Activated CD4-positive, alpha-beta T cell treated with anti-CD3 and anti-CD28 coated beads, Interleukin-2, Interleukin-4, amounts not matched to agents 100 ng/mL and 50 ng/mL, durations not matched to agents 16 hours and 8 hours (primary cell): ENCODE measurements around the gene WNK4.

ENCODE experiments used
- DNase-seq: peaks from one replicate; pipeline ENCODE4 v3.0.0-alpha.2; 2020; ENCODE audit warnings: low spot score

Gene WNK4

DNA sequence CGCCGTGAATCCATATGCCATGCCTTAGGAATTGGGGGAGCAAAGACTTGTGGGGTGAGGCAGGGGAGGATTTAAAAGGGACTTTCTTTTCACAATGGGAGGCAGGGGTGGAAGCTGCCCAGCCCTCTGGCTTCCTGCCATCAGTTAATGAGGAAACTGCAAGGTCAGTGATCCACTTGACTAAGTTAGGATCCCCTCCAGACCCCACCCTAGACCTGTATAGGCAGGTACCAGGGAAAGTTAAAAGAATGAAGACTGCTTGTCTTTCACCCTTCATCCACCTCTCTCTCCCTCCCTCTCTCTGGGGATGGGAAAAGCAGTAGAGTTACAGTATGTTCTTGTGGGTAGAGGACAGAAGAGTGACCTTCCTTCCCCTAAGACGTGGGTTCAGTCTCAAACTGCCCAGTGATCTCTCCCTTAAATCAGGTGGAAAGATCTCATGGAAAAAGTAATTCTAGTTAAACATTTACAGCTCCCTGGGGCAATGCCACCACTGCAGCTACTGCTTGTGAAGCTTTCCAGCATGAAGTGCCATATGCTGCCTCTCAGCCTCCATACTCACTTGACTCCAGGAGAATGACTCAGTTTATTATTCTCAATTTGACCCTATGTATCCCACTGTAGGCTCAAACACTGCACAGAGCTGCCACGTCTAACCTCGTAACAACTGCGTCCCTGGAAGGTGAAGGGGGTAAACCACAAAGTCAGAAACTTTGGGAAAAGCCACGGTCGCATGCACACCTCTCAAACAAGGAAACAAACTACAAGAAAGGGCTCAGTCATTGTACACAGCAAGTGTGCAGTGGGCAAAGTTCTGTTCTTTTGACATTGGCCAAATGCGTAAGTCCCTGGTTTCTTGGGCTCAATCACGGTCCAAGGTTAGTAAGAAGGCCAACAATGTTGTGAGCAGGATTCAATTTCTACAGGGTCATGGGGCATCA, 16.9 kb downstream of the WNK4 start:
- no peak for DNase-seq

DNA sequence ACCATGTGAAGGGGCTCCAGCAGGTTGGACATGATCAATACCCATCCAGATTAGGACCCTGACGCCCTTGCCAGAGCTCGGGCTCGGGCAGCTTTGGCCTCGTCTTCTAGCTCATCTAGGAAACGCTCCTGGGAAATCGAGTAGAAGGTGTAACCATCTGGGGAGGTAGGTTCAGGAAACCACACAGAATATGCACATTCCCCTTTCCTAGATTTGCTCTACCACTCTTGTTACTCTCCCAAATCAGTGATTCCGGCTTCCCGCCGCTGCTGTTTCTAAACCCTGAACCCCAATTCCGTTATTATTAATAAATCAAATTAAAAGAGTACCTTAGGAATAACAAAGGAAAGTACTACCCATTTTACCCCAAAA, 17.6 kb downstream of the WNK4 start:
- no peak for DNase-seq

DNA sequence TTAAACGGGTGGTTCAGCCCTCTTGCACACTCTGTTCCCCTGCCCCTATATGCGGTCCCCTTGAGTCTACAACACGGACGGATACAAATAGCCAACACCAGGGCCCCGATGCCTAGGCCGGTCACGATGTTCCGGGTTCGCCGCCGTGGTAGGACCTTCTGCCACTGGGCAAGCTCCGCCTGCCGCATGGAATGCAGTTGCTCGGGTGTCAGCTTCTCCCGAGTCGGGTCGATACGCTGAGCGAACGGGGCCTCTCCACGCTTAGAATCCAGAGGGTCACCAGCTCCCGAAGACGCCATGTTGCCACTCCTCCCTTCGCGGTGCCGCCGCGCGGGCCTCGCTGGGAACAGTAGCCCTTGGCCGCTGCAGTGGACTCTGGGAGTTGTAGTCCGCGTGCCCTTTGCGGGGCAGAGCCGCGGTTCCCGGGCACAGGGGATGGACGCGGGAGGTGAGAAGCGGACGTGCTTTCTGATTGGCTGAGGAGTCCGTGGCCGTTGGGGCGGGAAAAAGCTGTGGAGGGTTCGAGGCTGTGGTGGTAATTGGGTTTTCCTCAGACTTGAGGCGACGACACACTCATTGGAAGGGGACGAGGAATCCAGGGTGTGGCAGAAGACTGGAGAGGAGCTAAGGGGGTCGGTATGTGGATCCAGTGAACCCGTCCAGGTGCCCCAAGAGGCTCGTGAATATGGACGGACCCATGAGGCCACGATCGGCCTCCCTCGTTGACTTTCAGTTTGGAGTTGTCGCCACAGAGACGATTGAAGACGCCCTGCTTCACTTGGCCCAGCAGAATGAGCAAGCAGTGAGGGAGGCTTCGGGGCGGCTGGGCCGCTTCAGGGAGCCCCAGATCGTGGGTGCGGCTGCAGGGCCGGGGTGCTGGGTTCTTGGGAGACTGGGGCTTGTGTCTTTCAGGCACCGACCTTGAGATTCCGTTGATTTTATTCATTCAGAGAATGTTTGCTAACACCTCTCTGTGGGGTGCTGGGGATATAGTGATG, 18.3 kb downstream of the WNK4 start, which contains the start of the genes CNTD1 and COA3:
CNTD1 (plus strand) TSS at position 479 of the 998 bp plus-strand sequence; CDS start at position 686, 207 bp downstream.
COA3 (minus strand) TSS at position 322 of the 998 bp plus-strand sequence; CDS start at position 299, 23 bp downstream.
- peak; percentile 87 for DNase-seq

DNA sequence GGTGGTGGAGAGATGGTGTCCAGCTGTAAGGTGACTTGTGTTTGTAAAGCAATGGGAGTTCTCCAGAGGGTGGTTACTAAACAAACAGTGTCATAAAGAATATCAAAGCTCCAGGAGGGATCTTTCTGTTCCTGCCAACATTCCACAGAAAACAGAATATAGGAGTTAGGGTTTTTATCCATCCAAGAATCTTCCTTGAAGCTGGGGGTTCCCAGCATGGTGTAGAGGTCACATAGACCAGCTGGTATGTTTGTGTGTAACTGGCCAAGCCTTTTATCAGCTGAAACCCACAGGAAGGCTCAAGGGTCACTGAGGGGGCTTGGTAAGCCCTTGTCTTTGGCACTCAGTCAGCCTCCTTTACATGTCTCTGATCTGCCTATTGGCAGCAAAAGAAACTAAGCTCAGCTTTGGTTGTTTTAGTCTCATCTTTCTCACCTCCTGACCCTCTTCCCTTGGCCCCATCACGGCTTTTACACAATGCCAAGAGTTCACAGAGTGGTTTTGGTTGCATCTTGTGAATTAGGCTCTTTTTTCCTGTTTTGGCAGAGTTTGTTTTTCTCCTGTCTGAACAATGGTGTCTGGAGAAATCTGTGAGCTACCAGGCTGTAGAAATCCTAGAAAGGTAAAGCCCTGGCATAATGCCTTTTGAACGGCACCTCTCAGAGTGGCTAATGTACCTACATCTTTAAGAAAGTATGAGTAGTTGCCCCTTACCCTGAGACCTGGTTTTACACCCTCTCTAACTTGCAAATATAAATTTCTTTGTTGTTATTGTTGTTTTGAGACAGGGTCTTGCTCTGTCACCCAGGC, 22.9 kb downstream of the WNK4 start:
- no peak for DNase-seq

DNA sequence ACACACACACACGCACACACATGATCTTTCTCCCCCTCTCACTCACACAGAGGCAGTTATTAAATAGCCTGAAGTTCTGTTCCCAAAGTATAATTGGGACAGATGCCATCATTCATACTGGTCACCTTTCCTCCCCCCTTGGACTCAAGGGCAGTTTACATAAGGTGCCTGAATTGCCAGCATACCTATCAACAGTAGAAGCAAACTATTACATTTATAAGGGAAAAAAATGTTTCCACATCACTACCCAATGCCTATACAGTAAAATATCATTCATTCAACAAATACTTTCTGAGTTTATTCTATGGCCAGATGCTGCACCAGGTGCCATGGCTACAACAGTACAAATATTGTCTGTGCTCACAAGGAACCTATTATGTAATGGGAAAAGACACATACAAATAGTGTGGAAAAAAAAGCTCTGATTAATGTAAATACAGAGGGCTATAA, 24.5 kb downstream of the WNK4 start:
- no peak for DNase-seq

DNA sequence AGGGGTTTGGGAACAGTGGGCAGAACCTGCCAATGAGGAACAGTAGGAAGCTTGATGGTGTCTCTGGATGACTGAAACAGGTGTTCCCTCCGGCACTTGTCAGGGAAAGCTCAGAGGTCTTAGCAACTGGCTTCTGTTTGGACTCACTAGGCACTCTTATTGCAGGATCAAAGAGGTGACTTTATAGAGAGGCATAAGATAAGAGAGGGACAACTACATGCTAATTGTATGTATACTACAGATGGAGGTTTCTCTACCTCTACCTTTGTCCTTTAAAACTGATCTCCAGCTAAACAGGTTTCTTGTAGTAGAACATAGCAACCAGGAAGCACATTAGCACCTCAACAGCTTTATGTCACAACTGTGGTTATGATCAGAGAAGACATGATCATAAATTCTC, 25.8 kb downstream of the WNK4 start:
- no peak for DNase-seq

DNA sequence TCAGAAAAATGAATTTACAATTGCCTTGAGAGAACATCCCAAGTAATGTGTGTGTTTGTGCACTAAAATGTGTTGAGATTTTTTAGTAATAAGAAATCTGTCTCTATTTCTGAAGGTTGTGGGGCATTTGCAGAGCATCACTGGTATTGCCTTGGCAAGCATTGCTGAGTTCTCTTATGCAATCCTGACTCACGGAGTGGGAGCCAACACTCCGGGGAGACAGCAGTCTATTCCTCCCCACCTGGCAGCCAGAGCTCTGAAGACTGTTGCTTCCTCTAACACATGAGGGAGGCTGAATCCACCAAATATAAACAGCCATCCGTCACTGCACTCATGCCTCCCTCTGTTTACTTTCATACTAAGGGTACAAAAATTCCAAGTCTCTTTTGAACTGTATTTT, 28.8 kb downstream of the WNK4 start:
- DNase-seq: no peak

DNA sequence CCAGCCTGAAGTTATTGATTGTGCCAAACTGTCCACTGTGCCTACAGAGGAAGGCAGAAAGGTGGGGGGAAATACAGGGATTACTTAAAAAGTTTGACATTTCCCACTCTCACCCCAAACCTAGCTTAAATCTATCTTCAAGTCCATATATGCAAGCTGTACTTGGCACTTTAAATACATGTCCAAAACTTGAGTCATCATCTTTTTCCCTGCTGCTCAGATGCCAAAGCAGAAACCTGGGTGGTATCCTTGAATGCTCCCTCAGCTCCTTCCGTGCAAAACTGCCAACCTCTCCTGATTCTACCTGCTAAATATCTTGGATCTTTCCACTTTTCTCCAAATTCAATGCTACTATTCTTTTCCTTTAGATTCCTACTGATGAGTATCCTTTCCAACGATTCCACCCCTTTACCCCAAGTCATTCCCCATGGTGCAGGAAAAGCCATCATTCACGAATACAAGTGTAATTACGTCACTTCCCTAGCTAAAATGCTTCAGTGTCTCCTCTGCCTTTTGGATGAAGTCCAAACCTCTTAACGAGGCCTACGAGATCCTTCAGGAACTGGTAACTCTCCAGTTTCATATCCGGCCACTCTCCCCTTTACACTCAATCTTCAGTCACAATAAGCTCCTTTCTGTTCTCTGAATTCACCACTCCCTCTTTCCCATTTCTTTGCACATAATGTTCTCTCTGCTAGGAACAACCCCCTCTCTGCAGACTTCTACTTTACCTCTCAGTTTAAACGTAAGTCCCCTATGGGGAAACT, 34.4 kb downstream of the WNK4 start:
- DNase-seq: no peak

DNA sequence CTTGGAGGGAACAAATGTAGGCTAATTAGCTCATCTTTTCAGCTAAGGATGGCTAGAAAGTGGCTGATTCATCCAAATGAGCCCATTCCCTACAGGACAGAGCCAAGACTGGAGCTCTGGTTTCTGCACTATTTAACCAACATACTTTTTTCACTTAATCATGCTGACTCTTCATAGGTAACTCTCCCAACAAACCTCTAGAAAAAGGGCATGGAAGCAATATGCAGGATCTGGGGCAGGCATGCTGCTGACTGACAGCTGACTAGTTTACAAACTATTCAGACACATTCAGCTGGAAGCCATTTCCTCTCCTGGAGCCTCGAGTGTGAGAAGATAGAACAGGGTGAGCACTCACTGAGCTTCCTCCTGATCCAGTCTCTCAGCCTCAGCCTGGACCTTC, 37.5 kb downstream of the WNK4 start:
- DNase-seq: no peak

DNA sequence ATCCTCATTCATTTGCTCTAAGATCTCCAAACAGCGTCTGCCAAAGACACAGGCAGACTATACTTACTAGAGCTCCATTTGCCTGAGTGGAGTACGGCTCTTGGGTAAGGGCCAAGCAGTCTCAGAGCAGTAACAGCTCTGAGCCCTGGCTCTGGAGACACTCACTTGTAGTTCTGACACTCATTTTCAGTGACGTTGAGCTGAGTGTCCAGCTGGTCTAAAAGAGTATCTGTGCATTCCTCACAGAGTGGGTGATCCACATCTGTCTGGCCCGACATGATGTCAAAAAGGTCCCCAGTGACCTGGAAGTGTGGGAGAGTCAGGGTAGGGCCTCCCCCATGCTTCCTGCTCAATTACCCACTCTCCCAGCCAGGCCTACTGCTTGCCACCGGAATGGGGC, 38.0 kb downstream of the WNK4 start:
- no peak for DNase-seq

DNA sequence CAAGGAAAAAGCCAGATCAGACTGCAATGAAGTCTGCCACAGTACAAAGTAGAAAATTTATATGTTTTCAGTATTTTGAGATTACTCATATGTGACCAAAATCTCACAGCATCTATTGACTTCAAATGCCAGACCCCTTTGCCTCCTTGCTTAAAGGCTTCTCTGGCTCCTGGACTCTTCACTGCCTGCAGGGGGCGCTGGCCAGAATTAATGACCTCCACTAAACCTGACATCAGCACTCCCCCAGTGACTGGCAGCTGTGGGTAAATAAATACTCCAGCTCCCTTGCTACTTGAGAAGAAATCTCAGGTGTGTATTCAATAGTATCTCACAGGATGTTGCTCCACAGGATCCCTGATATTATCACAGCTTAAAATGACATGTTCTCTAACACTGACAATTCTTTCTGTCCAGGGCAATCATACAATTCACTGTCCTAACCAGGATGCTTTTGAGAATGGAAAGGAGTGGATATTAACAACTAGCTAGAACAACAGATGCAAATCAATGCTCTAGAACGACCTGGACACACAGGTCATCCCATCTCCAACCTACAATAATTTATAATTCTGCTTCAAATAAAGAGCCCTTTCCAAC, 39.6 kb downstream of the WNK4 start:
- peak; percentile 70 for DNase-seq

DNA sequence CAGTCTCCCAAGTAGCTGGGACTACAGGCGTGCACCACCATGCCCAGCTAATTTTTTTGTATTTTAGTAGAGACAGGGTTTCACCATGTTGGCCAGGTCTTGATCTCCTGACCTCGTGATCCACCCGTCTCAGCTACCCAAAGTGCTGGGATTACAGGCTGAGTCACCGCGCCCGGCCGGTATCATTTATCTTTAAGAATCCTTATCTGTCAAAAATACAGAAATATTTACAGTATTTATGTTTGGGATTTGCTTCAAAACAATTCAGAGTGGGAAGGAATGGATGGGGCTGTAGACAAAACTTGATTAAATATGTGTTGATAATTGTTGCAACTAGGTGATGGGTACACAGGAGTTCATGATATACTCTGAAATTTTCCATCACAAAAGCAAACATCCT, 40.8 kb downstream of the WNK4 start:
- no peak for DNase-seq

DNA sequence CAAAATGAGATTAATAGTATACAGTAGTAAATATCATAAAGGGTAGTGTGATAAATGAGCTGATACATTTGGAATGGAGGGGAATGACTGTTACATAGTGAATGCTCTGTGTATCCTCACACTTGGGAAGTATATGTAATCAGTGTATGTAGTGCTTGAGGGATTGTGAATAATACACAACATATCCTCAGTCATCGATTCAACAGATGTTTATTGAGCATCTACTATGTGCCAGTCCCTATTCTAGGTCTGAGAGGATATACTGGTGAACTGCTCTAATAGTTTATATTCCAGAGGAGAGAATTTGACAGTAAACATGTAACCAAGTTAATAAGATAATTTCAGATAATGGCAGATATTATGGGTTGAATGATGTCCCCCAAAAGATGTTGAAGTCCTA, 47.1 kb downstream of the WNK4 start:
- DNase-seq: no peak

DNA sequence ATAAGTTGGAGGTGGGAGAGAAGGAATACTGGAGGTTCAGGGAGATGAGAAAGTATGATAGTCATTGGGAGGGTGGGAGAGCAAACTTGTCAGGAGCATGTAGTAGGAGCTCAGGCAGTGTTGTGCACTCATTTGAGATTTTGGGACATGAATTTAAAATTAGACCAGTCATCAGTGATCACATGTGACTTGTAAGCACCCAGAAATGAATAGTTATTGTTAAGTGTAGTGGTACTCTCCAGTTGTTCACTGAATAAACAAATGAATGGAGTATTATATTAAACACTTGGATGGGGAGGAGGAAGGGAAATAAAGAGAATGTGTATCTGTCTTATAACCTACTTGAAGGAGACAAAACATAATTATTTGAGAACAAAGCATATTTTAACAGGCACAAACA, 50.6 kb downstream of the WNK4 start:
- no peak for DNase-seq

DNA sequence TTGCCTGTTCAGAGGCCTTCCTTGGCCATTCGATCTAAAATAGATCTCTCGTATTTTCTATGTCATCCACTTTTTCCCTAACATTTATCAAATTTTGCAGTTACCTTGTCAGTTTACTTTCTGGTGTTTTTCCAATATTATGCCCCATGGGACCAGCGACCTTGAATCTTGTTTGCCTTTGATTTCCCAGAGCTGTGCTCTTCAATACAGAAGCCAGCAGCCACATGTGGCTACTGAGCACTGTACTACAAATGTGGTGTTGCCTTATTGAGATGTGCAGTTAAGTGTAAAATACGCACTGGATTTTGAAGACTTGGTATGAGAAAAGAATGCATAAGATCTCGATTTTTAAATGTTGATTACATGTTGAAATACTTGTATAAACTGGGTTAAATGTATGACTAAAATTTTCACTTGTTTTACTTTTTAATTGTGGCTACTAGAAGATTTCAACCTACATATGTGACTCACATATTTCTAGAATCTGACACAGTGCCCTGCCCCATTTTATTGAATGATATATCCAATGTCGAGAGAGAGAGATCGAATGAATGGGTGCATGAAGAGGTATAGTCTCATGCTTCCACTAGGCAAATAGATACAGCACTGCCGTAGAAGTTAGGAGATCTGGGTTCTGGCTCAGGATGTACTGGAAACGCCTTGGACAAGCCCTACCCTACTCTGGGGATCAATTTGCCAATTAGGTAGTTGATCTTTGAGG, 52.0 kb downstream of the WNK4 start:
- DNase-seq: no peak

DNA sequence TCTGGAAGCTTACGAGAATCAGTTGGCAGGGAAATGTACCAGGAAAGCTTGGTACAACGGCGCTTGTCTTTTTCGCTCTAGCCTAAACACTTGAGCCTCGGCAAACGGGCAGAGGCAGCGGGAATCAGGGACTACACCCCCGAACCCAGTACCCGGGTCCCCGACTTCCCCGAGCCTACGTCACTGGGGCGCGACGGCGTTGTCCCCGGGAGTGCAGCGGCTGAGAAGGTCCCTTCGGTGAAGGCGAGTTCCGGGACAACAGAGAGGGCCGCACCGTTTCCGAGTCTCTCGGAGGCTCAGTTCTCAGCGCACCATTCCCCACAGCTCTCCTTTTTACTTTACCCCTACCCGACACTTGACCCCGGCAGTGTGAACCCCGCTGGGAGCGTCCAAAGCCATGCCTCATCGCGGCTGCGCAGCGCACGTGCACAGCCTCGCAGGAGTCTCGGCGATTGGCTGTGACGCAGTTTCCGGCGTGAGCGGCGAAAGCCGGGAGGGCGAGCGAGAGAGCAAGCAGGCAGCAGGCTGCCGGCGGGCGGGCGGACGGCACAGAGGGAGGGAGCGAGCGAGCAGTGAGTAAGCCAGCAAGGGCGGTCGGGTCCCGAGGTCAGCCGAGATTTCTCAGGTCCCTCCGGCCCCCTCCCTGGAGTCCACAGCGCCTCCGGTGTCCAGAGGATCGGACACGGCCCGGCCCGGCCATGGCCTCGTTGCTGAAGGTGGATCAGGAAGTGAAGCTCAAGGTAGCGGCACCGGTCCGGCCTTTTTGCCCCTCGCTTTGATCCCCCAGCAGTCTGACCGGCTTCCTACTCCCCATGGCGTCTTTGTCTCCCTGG, 52.7 kb downstream of the WNK4 start, which contains the start of gene PSME3:
PSME3 (plus strand) TSS at position 464 of the 833 bp plus-strand sequence; CDS start at position 699, 235 bp downstream.
- DNase-seq: peak; percentile 92

DNA sequence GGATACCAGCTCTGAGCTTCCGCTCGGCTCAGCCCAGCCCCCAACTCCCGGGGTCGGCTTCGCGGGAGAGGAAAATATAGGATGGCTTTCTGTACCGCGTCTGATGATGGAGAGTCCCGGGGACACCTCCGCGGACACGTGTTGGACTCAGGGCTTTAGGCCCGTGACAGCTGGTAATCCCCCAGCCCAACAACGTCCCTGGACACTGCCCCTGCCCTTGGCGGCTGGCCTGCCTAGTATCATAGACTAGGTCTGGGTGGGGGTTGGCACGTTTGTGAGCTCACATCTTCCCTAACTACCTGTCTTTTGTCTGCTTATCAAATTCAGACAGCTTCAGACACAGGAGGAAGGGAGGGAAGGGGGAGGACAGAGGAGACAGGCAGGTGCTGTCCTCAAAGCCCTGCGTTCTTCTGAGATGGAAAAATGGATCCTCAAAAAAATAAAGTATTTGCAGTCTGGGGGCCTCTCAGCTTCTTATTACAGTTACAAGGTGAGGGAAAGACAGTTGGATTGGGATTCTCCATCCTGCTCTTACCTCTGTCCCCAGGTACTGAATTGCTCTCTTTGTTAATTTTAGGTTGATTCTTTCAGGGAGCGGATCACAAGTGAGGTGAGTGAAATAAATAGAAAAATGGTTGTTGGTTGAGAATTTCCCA, 53.5 kb downstream of the WNK4 start:
- DNase-seq: peak; percentile 6

DNA sequence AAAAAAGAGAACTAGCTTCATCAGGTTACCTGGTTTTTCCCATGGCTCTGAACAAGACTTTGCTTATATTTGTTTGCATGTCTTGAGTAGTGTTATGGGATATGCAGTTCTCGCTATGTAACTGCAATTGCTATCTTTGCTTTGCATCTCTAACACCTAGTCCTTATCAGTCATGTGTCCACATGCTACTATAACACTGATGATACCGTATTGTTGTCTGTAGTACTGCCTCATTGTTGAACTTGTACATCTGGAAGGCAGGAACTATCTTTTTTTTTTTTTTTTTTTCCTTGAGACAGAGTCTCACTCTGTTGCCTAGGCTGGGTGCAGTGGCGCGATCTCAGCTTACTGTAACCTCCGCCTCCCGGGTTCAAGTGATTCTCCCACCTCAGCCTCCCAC, 55.3 kb downstream of the WNK4 start:
- DNase-seq: no peak
